T-cell (primary cell): ENCODE measurements around the gene LAYN. TPM values are rescaled to one million over a fixed set of nuclear protein-coding genes. Genes with fewer than 3 reads are reported as not detected.

Experiments
- ATAC-seq, 4 experiments: fragments of 200-7000 bp in 3 of 4; fragments of 150-1000 bp in 1 of 4; cut with Tn5 transposase; replicated peaks in 1 of 4; 1 replicate in 3 of 4; 2 replicates in 1 of 4; pipeline ENCODE4 v1.10.0; 2021; ENCODE audit warnings: moderate library complexity in 3 of 4, mild to moderate bottlenecking in 2 of 4, moderate number of reproducible peaks in 1 of 4
- CTCF ChIA-PET, 2 donors: fragments of 300-600 bp; sonication (Branson Sonifier 250); formaldehyde crosslinking; loops; one replicate each; lab custom pipeline; 2022; ENCODE audit warnings: antibody characterized with exemption in 2 of 2; lab: Charles Lee
- POLR2A ChIA-PET, 2 donors: fragments of 300-600 bp; sonication (Branson Sonifier 250); formaldehyde crosslinking; loops; one replicate each; lab custom pipeline; 2022; ENCODE audit warnings: antibody characterized with exemption in 2 of 2; lab: Charles Lee
- DNase-seq, 35 experiments: peaks; one replicate each; pipeline versions ENCODE4 v3.0.0 to v3.0.0-alpha.2; 2013 to 2023
- H3K27ac ChIP-seq: one replicate; pipeline ENCODE4 v1.5.1; 2013; ENCODE audit warnings: low read length
- H3K27me3 ChIP-seq, 2 experiments: replicated peaks in 1 of 2; 1 replicate in 1 of 2; 2 replicates in 1 of 2; pipeline versions ENCODE4 v1.6.1 to v1.7.0; 2013; ENCODE audit warnings: low read length in 1 of 2, mixed read lengths in 1 of 2; ENCODE audit not compliant: control insufficient read depth in 2 of 2, insufficient read depth in 2 of 2; ENCODE audit errors: extremely low read depth in 1 of 2
- H3K36me3 ChIP-seq, 2 donors: 1 replicate in 1 of 2; 2 replicates in 1 of 2; pipeline versions ENCODE4 v1.6.1 to v1.7.0; 2013; ENCODE audit warnings: low read length in 1 of 2; ENCODE audit not compliant: control insufficient read depth in 2 of 2, insufficient read depth in 1 of 2; ENCODE audit errors: extremely low read depth in 1 of 2
- H3K4me1 ChIP-seq, 2 experiments: 1 replicate in 1 of 2; 2 replicates in 1 of 2; pipeline versions ENCODE4 v1.6.1 to v1.7.0; 2013; ENCODE audit warnings: low read length in 2 of 2, mixed read lengths in 1 of 2; ENCODE audit not compliant: insufficient read depth in 2 of 2, control insufficient read depth in 1 of 2; ENCODE audit errors: extremely low read depth in 1 of 2
- H3K4me3 ChIP-seq, 2 donors: 1 replicate in 1 of 2; 2 replicates in 1 of 2; pipeline versions ENCODE4 v1.5.1 to v1.7.0; 2013; ENCODE audit warnings: mild to moderate bottlenecking in 2 of 2, low read length in 1 of 2, moderate library complexity in 1 of 2; ENCODE audit not compliant: control insufficient read depth in 1 of 2; ENCODE audit errors: extremely low read depth in 1 of 2
- H3K9me3 ChIP-seq: 2 replicates; pipeline ENCODE4 v1.7.0; 2013
- H3K27ac Mint-ChIP-seq, 2 donors: one replicate each; pipeline ENCODE4 v1.8.0; 2020 to 2021; ENCODE audit warnings: mild to moderate bottlenecking in 2 of 2, mixed read lengths in 2 of 2
- H3K27me3 Mint-ChIP-seq, 2 donors: one replicate each; pipeline ENCODE4 v1.8.0; 2021 to 2022; ENCODE audit warnings: mixed read lengths in 2 of 2
- H3K36me3 Mint-ChIP-seq: one replicate; pipeline ENCODE4 v1.8.0; 2021; ENCODE audit warnings: mixed read lengths
- H3K4me1 Mint-ChIP-seq, 3 donors: one replicate each; pipeline ENCODE4 v1.8.0; 2020 to 2022; ENCODE audit warnings: mixed read lengths in 3 of 3, mild to moderate bottlenecking in 1 of 3
- H3K4me3 Mint-ChIP-seq, 3 donors: one replicate each; pipeline ENCODE4 v1.8.0; 2020 to 2022; ENCODE audit warnings: mild to moderate bottlenecking in 3 of 3, mixed read lengths in 3 of 3, moderate library complexity in 3 of 3
- H3K9me3 Mint-ChIP-seq, 3 donors: one replicate each; pipeline ENCODE4 v1.8.0; 2020 to 2022; ENCODE audit warnings: mixed read lengths in 3 of 3
- WGBS: methylation state at CpG from one replicate; pipeline ENCODE4 v1.1.5; 2013; ENCODE audit warnings: missing lambda C conversion rate; ENCODE audit not compliant: insufficient coverage; 5-methylcytosine and 5-hydroxymethylcytosine counted together
- total RNA-seq, 35 experiments: library from RNA in 6 of 35; stranded (reverse) in 6 of 35; fragments of 120-200 nt in 1 of 35; gene quantifications; one replicate each; pipeline versions ENCODE4 v1.2.1 to v1.2.4 and lab custom pipeline; 2013 to 2026

The LAYN gene
- total RNA-seq, 5 donors from 2014 or later (not counting 1 experiment from before 2014, with no cell fraction given): 1.0 to 3.5 (median 2.6) TPM

DNA sequence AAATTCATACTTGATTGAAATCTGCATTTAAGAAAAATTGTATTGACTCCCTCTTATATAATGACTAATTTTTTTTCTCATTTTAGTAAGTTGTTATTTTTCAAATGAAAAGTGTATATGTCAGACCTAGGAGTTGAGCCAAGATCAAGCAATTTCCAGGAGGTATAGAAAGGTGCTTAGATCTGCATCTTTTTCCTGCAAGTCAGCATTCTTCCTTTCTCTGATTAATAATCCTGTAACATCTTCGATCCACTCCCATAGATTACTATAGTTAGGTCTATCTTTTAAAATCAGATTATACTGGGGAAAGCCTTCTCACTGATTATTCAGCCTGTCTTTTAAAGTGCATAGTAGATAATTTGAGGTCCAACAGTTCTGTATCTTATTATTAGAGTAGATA lies 13.2 kb upstream of the LAYN start:
- WGBS: no CpG with 5 or more reads among the region's 1 CpG
- Mint-ChIP-seq H3K9me3 (no peaks in the 10 kb centered on the region), H3K36me3 (no peaks in the 10 kb centered on the region), H3K27ac (no peak overlapping the region), H3K27me3 (peaks cover 4 to 13% of the 10 kb centered on the region in 2 donors), H3K4me3 (no peak overlapping the region), H3K4me1 (peaks cover 20 to 24% (median 23%) of the 10 kb centered on the region in 3 donors)
- H3K4me1 ChIP-seq: peaks cover 0 to 7% of the 10 kb centered on the region in 2 experiments
- CTCF ChIA-PET: no interaction called here
- no peaks in the 10 kb centered on the region for H3K9me3 ChIP-seq
- H3K4me3 ChIP-seq: no peak overlapping the region
- no peak for DNase-seq
- no peak overlapping the region for H3K27ac ChIP-seq
- no peaks in the 10 kb centered on the region for H3K27me3 ChIP-seq
- POLR2A ChIA-PET: no interaction called here
- H3K36me3 ChIP-seq: no peaks in the 10 kb centered on the region
- no peak for ATAC-seq

DNA sequence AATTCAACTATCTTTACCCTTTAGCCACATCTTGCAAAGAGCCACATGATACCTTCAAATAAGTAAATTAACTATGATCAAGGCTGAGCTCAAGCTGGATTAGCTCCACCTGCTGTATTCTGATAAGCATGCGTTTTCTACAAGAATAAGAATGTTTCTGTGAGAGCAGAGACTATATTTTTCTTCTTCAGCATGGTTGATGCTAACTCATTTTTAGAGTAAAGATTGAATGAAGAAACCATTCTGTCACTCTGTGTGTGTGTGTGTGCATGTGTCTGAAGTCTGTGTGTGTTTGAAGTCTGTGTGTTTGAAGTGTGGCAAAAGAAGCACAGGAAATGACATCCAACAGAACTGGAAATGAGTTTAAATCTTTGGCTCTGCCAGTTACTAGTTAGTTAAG lies 12.0 kb upstream of the LAYN start:
- Mint-ChIP-seq H3K4me3 (no peak overlapping the region), H3K4me1 (peaks cover 20 to 24% (median 23%) of the 10 kb centered on the region in 3 donors), H3K36me3 (no peaks in the 10 kb centered on the region), H3K27me3 (peaks cover 4 to 12% of the 10 kb centered on the region in 2 donors), H3K9me3 (no peaks in the 10 kb centered on the region), H3K27ac (no peak overlapping the region)
- H3K4me3 ChIP-seq: no peak overlapping the region
- CTCF ChIA-PET: no interaction called here
- H3K36me3 ChIP-seq: no peaks in the 10 kb centered on the region
- H3K4me1 ChIP-seq: peaks cover 0 to 7% of the 10 kb centered on the region in 2 experiments
- POLR2A ChIA-PET: no interaction called here
- DNase-seq (peak in 10 of 35 experiments; percentile 7 to 77 (median 32)), ATAC-seq (peak; percentile 57 to 80 (median 66))
- H3K27me3 ChIP-seq: no peaks in the 10 kb centered on the region
- H3K9me3 ChIP-seq: no peaks in the 10 kb centered on the region
- WGBS: no CpG with 5 or more reads among the region's 1 CpG
- no peak overlapping the region for H3K27ac ChIP-seq

DNA sequence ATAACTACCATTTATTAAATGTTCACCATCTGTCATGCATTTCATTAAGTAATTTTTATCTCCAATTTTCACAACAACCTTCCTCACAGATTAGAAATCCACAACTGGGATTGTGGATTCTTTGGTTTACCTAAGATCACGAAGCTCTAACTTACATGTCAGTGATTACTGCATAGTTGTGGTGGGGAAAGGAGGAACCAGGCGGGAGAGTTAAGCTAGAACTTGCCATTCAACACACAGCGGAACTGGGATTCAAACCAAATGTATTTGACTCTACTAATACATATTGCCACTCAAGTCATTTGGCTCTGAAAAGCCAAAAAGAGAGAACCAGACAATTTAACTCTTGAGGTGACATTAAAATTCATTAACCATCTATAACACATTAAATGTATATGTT lies 10.4 kb upstream of the LAYN start:
- CTCF ChIA-PET: interaction anchor here in 1 of 2 donors (0.6 kb wide), 1 partner anchor 54 kb away, joined by 3 read pairs; no protein-coding TSS in a partner anchor
- Histone ChIP-seq H3K27ac (no peak overlapping the region), H3K27me3 (no peaks in the 10 kb centered on the region), H3K4me3 (no peak overlapping the region), H3K4me1 (peaks cover 0 to 7% of the 10 kb centered on the region in 2 experiments), H3K36me3 (no peaks in the 10 kb centered on the region), H3K9me3 (no peaks in the 10 kb centered on the region)
- Mint-ChIP-seq H3K27ac (no peak overlapping the region), H3K4me1 (peaks cover 20 to 24% (median 23%) of the 10 kb centered on the region in 3 donors), H3K4me3 (no peak overlapping the region), H3K9me3 (no peaks in the 10 kb centered on the region), H3K36me3 (no peaks in the 10 kb centered on the region), H3K27me3 (peaks cover 3 to 13% of the 10 kb centered on the region in 2 donors)
- no CpG with 5 or more reads among the region's 3 CpGs for WGBS
- no peak for DNase-seq
- POLR2A ChIA-PET: no interaction called here
- no peak for ATAC-seq

GRCh38 chr11:111531136-111531535 lies 9.4 kb upstream of the LAYN start:
- ATAC-seq: no peak
- ChIA-PET POLR2A (no interaction called here), CTCF (no interaction called here)

GRCh38 chr11:111531687-111532364 lies 8.7 kb upstream of the LAYN start:
- Histone ChIP-seq H3K36me3 (no peaks in the 10 kb centered on the region), H3K4me3 (no peak overlapping the region), H3K4me1 (peaks cover 0 to 7% of the 10 kb centered on the region in 2 experiments), H3K27me3 (no peaks in the 10 kb centered on the region), H3K27ac (no peak overlapping the region), H3K9me3 (no peaks in the 10 kb centered on the region)
- POLR2A ChIA-PET: no interaction called here
- Mint-ChIP-seq H3K27ac (peak overlapping the region in 1 of 2 donors; percentile 36), H3K27me3 (peaks cover 11 to 21% of the 10 kb centered on the region in 2 donors), H3K9me3 (no peaks in the 10 kb centered on the region), H3K4me1 (peaks cover 11 to 13% (median 11%) of the 10 kb centered on the region in 3 donors), H3K4me3 (no peak overlapping the region), H3K36me3 (no peaks in the 10 kb centered on the region)
- DNase-seq (peak in 10 of 35 experiments; percentile 8 to 50 (median 34)), ATAC-seq (peak; percentile 82 to 99 (median 91))
- 48% methylated on average over 4 of the region's 9 CpGs for WGBS
- CTCF ChIA-PET: no interaction called here

More at GRCh38 chr11:111531136-111531535, 9.4 kb upstream of the LAYN start:
- H3K9me3 Mint-ChIP-seq: no peaks in the 10 kb centered on the region
- Histone ChIP-seq H3K36me3 (no peaks in the 10 kb centered on the region), H3K9me3 (no peaks in the 10 kb centered on the region), H3K4me1 (peaks cover 0 to 7% of the 10 kb centered on the region in 2 experiments), H3K27ac (no peak overlapping the region), H3K4me3 (no peak overlapping the region), H3K27me3 (no peaks in the 10 kb centered on the region)
- H3K27ac Mint-ChIP-seq: no peak overlapping the region
- H3K36me3 Mint-ChIP-seq: no peaks in the 10 kb centered on the region
- H3K27me3 Mint-ChIP-seq: peaks cover 6 to 15% of the 10 kb centered on the region in 2 donors
- H3K4me3 Mint-ChIP-seq: no peak overlapping the region
- no peak for DNase-seq
- H3K4me1 Mint-ChIP-seq: peaks cover 16 to 19% (median 18%) of the 10 kb centered on the region in 3 donors

GRCh38 chr11:111532365-111532709 lies 8.2 kb upstream of the LAYN start:
- Mint-ChIP-seq H3K27me3 (peaks cover 12 to 25% of the 10 kb centered on the region in 2 donors), H3K9me3 (no peaks in the 10 kb centered on the region), H3K27ac (no peak overlapping the region), H3K36me3 (no peaks in the 10 kb centered on the region), H3K4me3 (no peak overlapping the region), H3K4me1 (peaks cover 11 to 13% (median 11%) of the 10 kb centered on the region in 3 donors)
- Histone ChIP-seq H3K36me3 (no peaks in the 10 kb centered on the region), H3K9me3 (no peaks in the 10 kb centered on the region), H3K27ac (no peak overlapping the region), H3K4me3 (no peak overlapping the region), H3K27me3 (no peaks in the 10 kb centered on the region), H3K4me1 (peaks cover 0 to 7% of the 10 kb centered on the region in 2 experiments)
- DNase-seq (no peak), ATAC-seq (no peak)
- ChIA-PET CTCF (no interaction called here), POLR2A (no interaction called here)
- 78% methylated on average over 5 of the region's 5 CpGs for WGBS
